C4-2B (cell line): ENCODE measurements around the gene RAPGEF6.

Experiments used
- H3K27ac ChIP-seq: fragments of 450-650 bp; 2 replicates; pipeline ENCODE4 v1.5.1; 2017
- CTCF ChIP-seq: fragments of 450-650 bp; conservative IDR thresholded peaks from 2 replicates; pipeline ENCODE4 v1.5.1; 2017; ENCODE audit warnings: mild to moderate bottlenecking
- ZFX ChIP-seq: fragments of 450-650 bp; IDR thresholded peaks from 2 replicates; pipeline ENCODE4 v1.6.1; 2017

The RAPGEF6 gene

GRCh38 chr5:131541071-131541470 is 94.0 kb downstream of the RAPGEF6 start:
- H3K27ac ChIP-seq = no peak overlapping the region
- TF ChIP-seq CTCF (no peak), ZFX (no peak)

GRCh38 chr5:131539251-131539650 is 95.8 kb downstream of the RAPGEF6 start:
- TF ChIP-seq ZFX = no peak
- TF ChIP-seq CTCF = no peak
- H3K27ac ChIP-seq = no peak overlapping the region

- no peak for TF ChIP-seq CTCF
- TF ChIP-seq ZFX = no peak
- no peak overlapping the region for H3K27ac ChIP-seq
Observed at GRCh38 chr5:131538177-131538593, 96.8 kb downstream of the RAPGEF6 start.

GRCh38 chr5:131536850-131537448 is 98.1 kb downstream of the RAPGEF6 start:
- no peak for TF ChIP-seq CTCF
- TF ChIP-seq ZFX = no peak
- no peak overlapping the region for H3K27ac ChIP-seq

GRCh38 chr5:131536211-131536826 is 98.7 kb downstream of the RAPGEF6 start:
- TF ChIP-seq CTCF (no peak), ZFX (no peak)
- no peak overlapping the region for H3K27ac ChIP-seq

- no peak overlapping the region for H3K27ac ChIP-seq
- no peak for TF ChIP-seq CTCF
- no peak for TF ChIP-seq ZFX
Observed at GRCh38 chr5:131534974-131535373, 100.1 kb downstream of the RAPGEF6 start.

- no peak overlapping the region for H3K27ac ChIP-seq
- TF ChIP-seq ZFX (no peak), CTCF (peak; percentile 35)
Observed at GRCh38 chr5:131533836-131534235, 101.2 kb downstream of the RAPGEF6 start.
